Colonic mucosa (tissue), 4 donors: ENCODE results near the gene DISC1. TPM values are rescaled to one million over a fixed set of nuclear protein-coding genes. Genes with fewer than 3 reads are reported as not detected.

Experiments used
- DNase-seq: peaks from one replicate; pipeline ENCODE4 v3.0.0-alpha.2; 2020
- H3K27ac ChIP-seq: fragments of 200-600 bp; one replicate; pipeline ENCODE4 v1.8.0; 2021
- H3K27me3 ChIP-seq: fragments of 200-600 bp; one replicate; pipeline ENCODE4 v1.8.0; 2021
- H3K36me3 ChIP-seq: fragments of 200-600 bp; one replicate; pipeline ENCODE4 v1.8.0; 2021
- H3K4me1 ChIP-seq: fragments of 200-600 bp; one replicate; pipeline ENCODE4 v1.8.0; 2021; ENCODE audit warnings: mild to moderate bottlenecking
- H3K4me3 ChIP-seq: fragments of 200-600 bp; one replicate; pipeline ENCODE4 v1.8.0; 2021
- H3K9ac ChIP-seq, 2 donors: one replicate each; pipeline ENCODE4 v1.7.0; 2013; ENCODE audit warnings: control low read depth in 2 of 2, low read depth in 2 of 2, low read length in 2 of 2
- H3K9me3 ChIP-seq: fragments of 200-600 bp; one replicate; pipeline ENCODE4 v1.8.0; 2021
- intact Hi-C: fragments of 100-400 bp; cut with DNase I; formaldehyde crosslinking; loops from one replicate; pipeline ENCODE4 v1.14.1; 2022
- total RNA-seq, 2 donors: library from RNA; stranded (reverse); fragmentation: NEBNext Ultra II Directional in 1 of 2; extraction: Animal tissue kit (Norgen Biotek cat#: 25700) in 1 of 2; gene quantifications; one replicate each; pipeline ENCODE4 v1.2.1, GENCODE V29; 2021
- TF ChIP-seq, protein P1 (sequence below): fragments of 200-600 bp; IDR thresholded peaks from one replicate; pipeline ENCODE4 v1.8.0; 2022; ENCODE audit warnings: antibody characterized with exemption, mild to moderate bottlenecking
- donor health status: healthy.
- donor health status: DM: no; HTN: no; CAD: no.
- donor health status: DM: no; HTN: no; CAD: no.

The DISC1 gene
- total RNA-seq, 2 donors from 2014 or later: 3.4 to 5.3 TPM

DNA sequence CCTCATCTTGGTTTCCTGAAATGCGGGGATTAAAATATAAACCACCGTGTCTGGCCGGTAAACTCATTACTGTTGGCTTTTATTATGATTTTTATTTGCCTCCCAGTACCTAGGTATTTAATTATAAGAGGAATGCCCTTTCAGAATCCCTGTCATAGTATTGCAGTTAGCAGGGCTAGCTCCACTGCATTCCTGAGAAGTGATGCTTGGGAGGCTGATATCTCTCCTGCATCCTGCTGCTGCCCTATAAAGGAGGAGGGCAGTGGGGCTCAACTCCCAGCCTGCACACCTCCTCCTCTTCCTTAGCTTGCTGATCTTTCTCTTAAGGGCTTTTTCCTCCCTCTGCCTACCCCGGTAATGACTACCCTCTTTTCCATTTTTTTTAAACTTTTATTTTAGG is 19.9 kb upstream of the DISC1 start:
- H3K4me1 ChIP-seq: no peaks in the 10 kb centered on the region
- no peaks in the 10 kb centered on the region for H3K36me3 ChIP-seq
- no peak overlapping the region for H3K27ac ChIP-seq
- no peak overlapping the region for H3K4me3 ChIP-seq
- TF ChIP-seq, protein P1, sequence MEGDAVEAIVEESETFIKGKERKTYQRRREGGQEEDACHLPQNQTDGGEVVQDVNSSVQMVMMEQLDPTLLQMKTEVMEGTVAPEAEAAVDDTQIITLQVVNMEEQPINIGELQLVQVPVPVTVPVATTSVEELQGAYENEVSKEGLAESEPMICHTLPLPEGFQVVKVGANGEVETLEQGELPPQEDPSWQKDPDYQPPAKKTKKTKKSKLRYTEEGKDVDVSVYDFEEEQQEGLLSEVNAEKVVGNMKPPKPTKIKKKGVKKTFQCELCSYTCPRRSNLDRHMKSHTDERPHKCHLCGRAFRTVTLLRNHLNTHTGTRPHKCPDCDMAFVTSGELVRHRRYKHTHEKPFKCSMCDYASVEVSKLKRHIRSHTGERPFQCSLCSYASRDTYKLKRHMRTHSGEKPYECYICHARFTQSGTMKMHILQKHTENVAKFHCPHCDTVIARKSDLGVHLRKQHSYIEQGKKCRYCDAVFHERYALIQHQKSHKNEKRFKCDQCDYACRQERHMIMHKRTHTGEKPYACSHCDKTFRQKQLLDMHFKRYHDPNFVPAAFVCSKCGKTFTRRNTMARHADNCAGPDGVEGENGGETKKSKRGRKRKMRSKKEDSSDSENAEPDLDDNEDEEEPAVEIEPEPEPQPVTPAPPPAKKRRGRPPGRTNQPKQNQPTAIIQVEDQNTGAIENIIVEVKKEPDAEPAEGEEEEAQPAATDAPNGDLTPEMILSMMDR: no peak
- H3K9ac ChIP-seq: no peak overlapping the region
- H3K9me3 ChIP-seq: no peaks in the 10 kb centered on the region
- intact Hi-C loops: no loop called here
- no peaks in the 10 kb centered on the region for H3K27me3 ChIP-seq
- DNase-seq: no peak

DNA sequence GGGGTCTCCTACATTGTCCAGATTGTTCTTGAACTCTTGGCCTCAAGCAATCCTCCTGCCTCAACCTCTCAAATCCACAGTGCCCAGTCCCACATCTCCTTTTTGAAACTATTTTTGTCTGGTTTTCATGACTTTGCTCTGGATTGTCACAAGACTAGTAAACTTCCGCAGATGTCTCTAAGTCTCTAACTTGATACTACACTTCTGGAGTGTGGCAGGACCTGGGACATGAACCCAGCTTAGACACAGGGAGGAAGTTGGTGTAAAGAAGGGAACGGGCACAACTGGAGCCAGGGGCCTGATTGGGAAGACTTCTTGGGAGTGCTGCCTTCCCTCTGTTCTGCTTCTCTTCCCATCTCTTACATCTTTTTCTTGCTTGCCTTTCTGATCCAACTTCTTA is 16.2 kb upstream of the DISC1 start:
- no peaks in the 10 kb centered on the region for H3K36me3 ChIP-seq
- H3K4me1 ChIP-seq: no peaks in the 10 kb centered on the region
- no peak overlapping the region for H3K27ac ChIP-seq
- no peak overlapping the region for H3K9ac ChIP-seq
- DNase-seq: no peak
- H3K4me3 ChIP-seq: no peak overlapping the region
- intact Hi-C loops: no loop called here
- TF ChIP-seq, protein P1: no peak
- H3K9me3 ChIP-seq: no peaks in the 10 kb centered on the region
- H3K27me3 ChIP-seq: no peaks in the 10 kb centered on the region

DNA sequence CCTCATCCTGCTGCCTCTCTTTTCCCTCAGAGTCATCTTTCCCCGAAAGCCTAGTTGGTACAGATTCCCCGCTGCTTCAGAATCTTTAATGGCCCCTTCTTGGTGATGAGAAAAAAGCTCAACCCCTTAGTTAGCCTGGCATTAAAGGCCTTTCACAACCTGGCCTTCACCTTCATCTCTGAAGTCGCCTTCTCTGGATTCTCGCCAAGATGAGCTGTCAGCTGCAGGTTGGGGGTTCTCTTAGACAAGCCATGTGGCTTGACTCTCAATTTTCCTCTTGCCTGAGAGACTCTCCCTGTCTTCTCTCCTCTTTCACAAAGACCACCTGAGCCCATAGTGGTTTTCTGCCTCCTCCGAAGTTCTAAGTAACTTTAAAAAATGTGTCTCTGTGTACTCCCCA is 15.5 kb upstream of the DISC1 start:
- TF ChIP-seq, protein P1: no peak
- Histone ChIP-seq H3K36me3 (no peaks in the 10 kb centered on the region), H3K4me1 (no peaks in the 10 kb centered on the region), H3K4me3 (no peak overlapping the region), H3K27me3 (no peaks in the 10 kb centered on the region), H3K9me3 (no peaks in the 10 kb centered on the region), H3K9ac (no peak overlapping the region), H3K27ac (no peak overlapping the region)
- no peak for DNase-seq
- intact Hi-C loops: no loop called here

DNA sequence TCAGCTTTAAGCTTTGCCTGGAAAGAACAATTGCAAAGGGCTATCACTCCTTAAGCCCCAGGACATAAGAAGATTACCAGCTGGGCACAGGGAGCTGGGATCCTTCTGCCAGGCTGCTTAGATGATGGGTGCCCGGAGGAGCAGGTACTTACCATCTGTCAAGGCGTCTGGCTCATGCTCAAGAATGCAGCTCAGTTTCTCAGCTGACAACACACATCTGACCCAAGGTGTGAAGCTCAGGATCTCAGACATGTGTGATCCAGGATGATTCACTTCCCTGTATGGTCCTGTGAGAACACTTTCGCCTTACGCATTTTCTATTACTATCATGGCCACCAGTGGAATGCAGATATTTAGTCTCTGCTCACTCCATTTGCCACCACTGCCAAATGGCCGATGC is 14.7 kb upstream of the DISC1 start:
- Histone ChIP-seq H3K36me3 (no peaks in the 10 kb centered on the region), H3K9ac (no peak overlapping the region), H3K4me3 (no peak overlapping the region), H3K27ac (peak overlapping the region; percentile 13), H3K9me3 (no peaks in the 10 kb centered on the region), H3K4me1 (no peaks in the 10 kb centered on the region), H3K27me3 (no peaks in the 10 kb centered on the region)
- TF ChIP-seq, protein P1: no peak
- intact Hi-C loops: no loop called here
- no peak for DNase-seq

DNA sequence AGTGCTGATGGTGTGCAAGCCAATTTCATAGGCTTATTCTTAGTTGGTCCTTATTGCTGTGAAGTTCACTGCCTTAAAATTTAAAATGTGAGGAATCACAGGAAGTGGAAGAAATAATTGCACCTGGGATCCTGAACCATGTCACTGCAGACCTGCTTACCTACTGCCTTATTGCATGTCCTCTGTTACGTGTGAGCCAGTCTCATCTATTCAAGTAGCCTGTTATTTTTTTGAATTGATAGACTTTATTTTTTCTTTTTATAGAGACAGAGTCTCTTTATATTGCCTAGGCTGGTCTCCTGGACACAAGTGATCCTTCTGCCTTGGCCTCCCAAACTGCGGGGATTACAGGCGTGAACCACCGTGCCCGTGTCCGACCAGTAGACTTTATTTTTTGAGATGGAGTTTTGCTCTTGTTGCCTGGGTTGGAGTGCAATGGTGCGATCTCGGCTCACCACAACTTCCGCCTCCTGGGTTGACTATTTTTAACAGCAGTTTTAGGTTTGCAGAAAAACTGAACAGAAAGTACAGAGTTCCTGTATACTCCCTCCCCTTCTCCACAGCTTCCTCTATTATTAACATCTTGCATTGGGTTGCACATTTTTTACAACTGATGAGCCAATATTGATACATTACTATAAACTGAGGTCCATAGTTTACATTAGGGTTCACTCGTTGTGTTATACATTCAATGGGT is 14.0 kb upstream of the DISC1 start:
- no peak for DNase-seq
- H3K4me1 ChIP-seq: no peaks in the 10 kb centered on the region
- no peaks in the 10 kb centered on the region for H3K27me3 ChIP-seq
- no peak overlapping the region for H3K4me3 ChIP-seq
- intact Hi-C loops: no loop called here
- TF ChIP-seq, protein P1: no peak
- H3K27ac ChIP-seq: peak overlapping the region; percentile 13
- no peaks in the 10 kb centered on the region for H3K9me3 ChIP-seq
- H3K9ac ChIP-seq: no peak overlapping the region
- H3K36me3 ChIP-seq: no peaks in the 10 kb centered on the region
